Measurements from ENCODE around the gene PLAU.

Gene PLAU

GRCh38 chr10:73866621-73867020 lies 44.3 kb upstream of the PLAU start:
- no peak for DNase-seq (ENCODE audit: low read depth, low spot score)
- TF ChIP-seq ZNF274 (IDR thresholded peaks at IDR 0.05; ENCODE audit: low read depth, low read length) (no peak), YY1 (IDR thresholded peaks at IDR 0.05; ENCODE audit: insufficient read depth, insufficient read length) (no peak), SUZ12 (IDR thresholded peaks at IDR 0.05; ENCODE audit: extremely low read depth, insufficient read depth, insufficient read length) (no peak)
- no peak overlapping the region for H3K9ac ChIP-seq (ENCODE audit: insufficient read length, low read depth)
- peaks cover 5% of the 10 kb centered on the region for H3K4me1 ChIP-seq (ENCODE audit: insufficient read depth, insufficient read length)
- H3K4me3 ChIP-seq (ENCODE audit: insufficient read length, low read depth), result no peak overlapping the region
- H3K27me3 ChIP-seq (ENCODE audit: insufficient read depth, insufficient read length), result no peaks in the 10 kb centered on the region
- H3K36me3 ChIP-seq (ENCODE audit: insufficient read depth, insufficient read length, low read length), result peaks cover 65% of the 10 kb centered on the region
- no peaks in the 10 kb centered on the region for H3K9me3 ChIP-seq (ENCODE audit: insufficient read depth, low read length)

DNA sequence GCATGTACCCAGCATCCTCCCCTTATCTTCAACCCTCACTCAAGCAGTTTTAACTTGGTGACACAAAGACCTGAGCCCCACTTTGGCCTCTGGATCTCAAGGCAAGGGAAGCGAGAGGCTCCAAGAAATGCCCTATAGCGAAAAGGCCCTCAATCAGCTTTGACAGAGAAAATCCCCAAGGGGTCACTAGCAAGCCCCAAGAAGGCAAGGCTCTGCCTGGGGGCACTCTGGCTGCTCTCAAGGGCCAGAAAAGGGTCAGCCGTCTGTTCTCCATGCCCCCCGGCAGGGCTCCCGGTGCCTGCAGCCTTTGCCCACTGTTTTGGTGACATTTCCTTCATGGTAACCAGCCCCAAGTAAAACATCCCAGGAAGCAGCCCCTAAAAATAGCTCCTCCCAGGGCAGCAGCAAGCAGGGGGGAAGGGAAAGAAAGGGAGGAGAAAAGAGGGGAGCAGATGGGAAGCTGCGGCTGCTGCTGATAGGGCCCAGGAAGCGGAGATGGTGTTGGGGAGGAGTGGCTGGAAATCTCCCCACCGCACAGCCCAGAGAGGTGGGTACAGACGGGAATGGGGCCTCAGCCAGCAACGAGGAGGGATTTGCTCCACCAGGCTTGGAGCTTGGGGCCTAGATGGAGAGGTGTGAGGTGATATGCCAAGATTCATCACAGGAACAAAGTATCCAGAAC lies 43.7 kb upstream of the PLAU start:
- H3K36me3 ChIP-seq (ENCODE audit: insufficient read depth, insufficient read length, low read length), result peaks cover 71% of the 10 kb centered on the region
- TF ChIP-seq YY1 (IDR thresholded peaks at IDR 0.05; ENCODE audit: insufficient read depth, insufficient read length) (no peak), SUZ12 (IDR thresholded peaks at IDR 0.05; ENCODE audit: extremely low read depth, insufficient read depth, insufficient read length) (no peak), ZNF274 (IDR thresholded peaks at IDR 0.05; ENCODE audit: low read depth, low read length) (no peak)
- H3K27me3 ChIP-seq (ENCODE audit: insufficient read depth, insufficient read length), result no peaks in the 10 kb centered on the region
- no peak overlapping the region for H3K4me3 ChIP-seq (ENCODE audit: insufficient read length, low read depth)
- H3K4me1 ChIP-seq (ENCODE audit: insufficient read depth, insufficient read length), result peaks cover 5% of the 10 kb centered on the region
- no peak for DNase-seq (ENCODE audit: low read depth, low spot score)
- H3K9me3 ChIP-seq (ENCODE audit: insufficient read depth, low read length), result no peaks in the 10 kb centered on the region
- no peak overlapping the region for H3K9ac ChIP-seq (ENCODE audit: insufficient read length, low read depth)

- no peak for DNase-seq (ENCODE audit: low read depth, low spot score)
- no peaks in the 10 kb centered on the region for H3K9me3 ChIP-seq (ENCODE audit: insufficient read depth, low read length)
- no peak overlapping the region for H3K9ac ChIP-seq (ENCODE audit: insufficient read length, low read depth)
- H3K4me1 ChIP-seq (ENCODE audit: insufficient read depth, insufficient read length), result peaks cover 7% of the 10 kb centered on the region
- no peak for TF ChIP-seq YY1 (IDR thresholded peaks at IDR 0.05; ENCODE audit: insufficient read depth, insufficient read length)
- TF ChIP-seq ZNF274 (IDR thresholded peaks at IDR 0.05; ENCODE audit: low read depth, low read length), result no peak
- no peak for TF ChIP-seq SUZ12 (IDR thresholded peaks at IDR 0.05; ENCODE audit: extremely low read depth, insufficient read depth, insufficient read length)
- peaks cover 77% of the 10 kb centered on the region for H3K36me3 ChIP-seq (ENCODE audit: insufficient read depth, insufficient read length, low read length)
- no peaks in the 10 kb centered on the region for H3K27me3 ChIP-seq (ENCODE audit: insufficient read depth, insufficient read length)
- H3K4me3 ChIP-seq (ENCODE audit: insufficient read length, low read depth), result no peak overlapping the region
Observed at GRCh38 chr10:73867871-73868631, 42.9 kb upstream of the PLAU start.

DNA sequence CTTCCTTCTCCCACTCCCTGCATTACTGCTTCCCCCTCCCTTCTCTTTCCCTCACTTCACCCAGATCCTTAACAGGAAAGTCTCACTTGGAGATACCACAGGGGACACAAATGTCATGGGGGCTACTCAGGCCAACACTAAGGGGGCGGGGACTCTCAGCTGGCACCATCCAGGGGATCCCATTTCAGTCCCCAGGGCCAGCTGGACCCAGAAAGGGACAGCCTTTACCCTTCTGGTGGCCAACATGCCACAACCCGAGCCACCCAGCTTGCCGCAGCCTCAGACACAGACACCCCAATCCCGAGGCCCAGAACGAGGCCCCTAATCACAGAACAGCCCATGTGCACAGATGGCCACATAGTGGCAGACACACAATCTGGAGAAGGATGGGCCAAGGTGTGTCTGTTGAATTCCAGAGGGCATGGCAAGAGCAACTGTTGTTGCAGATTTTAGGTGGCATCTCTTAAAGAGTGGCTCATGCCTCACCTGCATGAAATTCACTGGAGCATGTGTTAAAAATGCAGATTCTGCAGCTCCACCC lies 42.2 kb upstream of the PLAU start:
- H3K9ac ChIP-seq (ENCODE audit: insufficient read length, low read depth), result no peak overlapping the region
- no peak for TF ChIP-seq ZNF274 (IDR thresholded peaks at IDR 0.05; ENCODE audit: low read depth, low read length)
- no peak for TF ChIP-seq SUZ12 (IDR thresholded peaks at IDR 0.05; ENCODE audit: extremely low read depth, insufficient read depth, insufficient read length)
- no peak for TF ChIP-seq YY1 (IDR thresholded peaks at IDR 0.05; ENCODE audit: insufficient read depth, insufficient read length)
- H3K9me3 ChIP-seq (ENCODE audit: insufficient read depth, low read length), result no peaks in the 10 kb centered on the region
- no peak overlapping the region for H3K4me3 ChIP-seq (ENCODE audit: insufficient read length, low read depth)
- H3K27me3 ChIP-seq (ENCODE audit: insufficient read depth, insufficient read length), result no peaks in the 10 kb centered on the region
- no peak for DNase-seq (ENCODE audit: low read depth, low spot score)
- peaks cover 73% of the 10 kb centered on the region for H3K36me3 ChIP-seq (ENCODE audit: insufficient read depth, insufficient read length, low read length)
- peaks cover 10% of the 10 kb centered on the region for H3K4me1 ChIP-seq (ENCODE audit: insufficient read depth, insufficient read length)

GRCh38 chr10:73871295-73872189 lies 39.4 kb upstream of the PLAU start:
- Histone ChIP-seq H3K9me3 (ENCODE audit: insufficient read depth, low read length) (no peaks in the 10 kb centered on the region), H3K4me1 (ENCODE audit: insufficient read depth, insufficient read length) (peaks cover 18% of the 10 kb centered on the region), H3K36me3 (ENCODE audit: insufficient read depth, insufficient read length, low read length) (peaks cover 57% of the 10 kb centered on the region), H3K9ac (ENCODE audit: insufficient read length, low read depth) (no peak overlapping the region), H3K27me3 (ENCODE audit: insufficient read depth, insufficient read length) (no peaks in the 10 kb centered on the region), H3K4me3 (ENCODE audit: insufficient read length, low read depth) (no peak overlapping the region)
- TF ChIP-seq YY1 (IDR thresholded peaks at IDR 0.05; ENCODE audit: insufficient read depth, insufficient read length), result no peak
- no peak for TF ChIP-seq ZNF274 (IDR thresholded peaks at IDR 0.05; ENCODE audit: low read depth, low read length)
- TF ChIP-seq SUZ12 (IDR thresholded peaks at IDR 0.05; ENCODE audit: extremely low read depth, insufficient read depth, insufficient read length), result no peak
- DNase-seq (ENCODE audit: low read depth, low spot score), result no peak

GRCh38 chr10:73872190-73872710 lies 38.7 kb upstream of the PLAU start:
- Histone ChIP-seq H3K4me1 (ENCODE audit: insufficient read depth, insufficient read length) (peaks cover 14% of the 10 kb centered on the region), H3K36me3 (ENCODE audit: insufficient read depth, insufficient read length, low read length) (peaks cover 52% of the 10 kb centered on the region), H3K27me3 (ENCODE audit: insufficient read depth, insufficient read length) (no peaks in the 10 kb centered on the region), H3K4me3 (ENCODE audit: insufficient read length, low read depth) (no peak overlapping the region), H3K9me3 (ENCODE audit: insufficient read depth, low read length) (no peaks in the 10 kb centered on the region), H3K9ac (ENCODE audit: insufficient read length, low read depth) (no peak overlapping the region)
- no peak for DNase-seq (ENCODE audit: low read depth, low spot score)
- no peak for TF ChIP-seq SUZ12 (IDR thresholded peaks at IDR 0.05; ENCODE audit: extremely low read depth, insufficient read depth, insufficient read length)
- no peak for TF ChIP-seq YY1 (IDR thresholded peaks at IDR 0.05; ENCODE audit: insufficient read depth, insufficient read length)
- no peak for TF ChIP-seq ZNF274 (IDR thresholded peaks at IDR 0.05; ENCODE audit: low read depth, low read length)

Measured in NT2/D1 (cell line).